ENCODE data around the gene LYL1. TPM values are rescaled to one million over a fixed set of nuclear protein-coding genes. Genes with fewer than 3 reads are reported as not detected.

The LYL1 gene
- total RNA-seq, 2 experiments from 2014 or later: 66.8 to 72.5 TPM

GRCh38 chr19:13055213-13056051 is 47.2 kb downstream of the LYL1 start:
- CTCF ChIA-PET (ENCODE audit: unreplicated experiment): interaction anchor here (0.6 kb wide), 1 partner anchor 352 kb away, joined by 3 read pairs; no protein-coding TSS in a partner anchor
- TF ChIP-seq CTCF (conservative IDR thresholded peaks at IDR 0.05; ENCODE audit: low read length) (no peak), EZH2phosphoT487 (IDR thresholded peaks at IDR 0.05; ENCODE audit: borderline replicate concordance, low read depth, low read length) (no peak)
- no peak overlapping the region for H2AFZ ChIP-seq (ENCODE audit: low read length)

GRCh38 chr19:13054626-13055212 is 47.9 kb downstream of the LYL1 start:
- no peaks in the 10 kb centered on the region for H3K9me2 ChIP-seq (ENCODE audit: insufficient read depth, low read length)
- no peaks in the 10 kb centered on the region for H3K79me2 ChIP-seq (ENCODE audit: insufficient read depth, low read depth, low read length)
- no peak overlapping the region for H3K27ac ChIP-seq (ENCODE audit: low read depth, low read length, poor library complexity, severe bottlenecking)
- BruUV-seq (replicated peaks): no TSS peak
- H3K4me1 ChIP-seq (ENCODE audit: insufficient read depth, low read length, poor library complexity, severe bottlenecking): no peaks in the 10 kb centered on the region
- intact Hi-C loops (cut with micrococcal nuclease; ENCODE audit: unreplicated experiment): no loop called here
- no peak overlapping the region for H3K4me3 ChIP-seq (ENCODE audit: low read depth, low read length, poor library complexity, severe bottlenecking)
- DNase-seq (ENCODE audit: low spot score): no peak
- TF ChIP-seq CTCF (conservative IDR thresholded peaks at IDR 0.05; ENCODE audit: low read length) (no peak), EZH2phosphoT487 (IDR thresholded peaks at IDR 0.05; ENCODE audit: borderline replicate concordance, low read depth, low read length) (no peak)
- H4K20me1 ChIP-seq (ENCODE audit: insufficient read depth, low read length): no peaks in the 10 kb centered on the region
- ChIA-PET CTCF (ENCODE audit: unreplicated experiment) (interaction anchor here (0.6 kb wide), 1 partner anchor 351 kb away, joined by 3 read pairs; no protein-coding TSS in a partner anchor), POLR2A (interaction anchor here (0.5 kb wide), 1 partner anchor 1999 kb away, joined by 4 read pairs; no protein-coding TSS in a partner anchor)
- H3K9me3 ChIP-seq (ENCODE audit: low read length): no peaks in the 10 kb centered on the region
- no peak overlapping the region for H3K4me2 ChIP-seq (ENCODE audit: low read length)
- no peaks in the 10 kb centered on the region for H3K36me3 ChIP-seq (ENCODE audit: insufficient read depth, low read length)
- H2AFZ ChIP-seq (ENCODE audit: low read length): no peak overlapping the region

More at GRCh38 chr19:13055213-13056051, 47.2 kb downstream of the LYL1 start:
- no peak for DNase-seq (ENCODE audit: low spot score)
- Histone ChIP-seq H3K4me3 (ENCODE audit: low read depth, low read length, poor library complexity, severe bottlenecking) (no peak overlapping the region), H4K20me1 (ENCODE audit: insufficient read depth, low read length) (no peaks in the 10 kb centered on the region), H3K9me3 (ENCODE audit: low read length) (no peaks in the 10 kb centered on the region), H3K4me1 (ENCODE audit: insufficient read depth, low read length, poor library complexity, severe bottlenecking) (peaks cover under 1% of the 10 kb centered on the region), H3K79me2 (ENCODE audit: insufficient read depth, low read depth, low read length) (no peaks in the 10 kb centered on the region), H3K9me2 (ENCODE audit: insufficient read depth, low read length) (no peaks in the 10 kb centered on the region), H3K27ac (ENCODE audit: low read depth, low read length, poor library complexity, severe bottlenecking) (no peak overlapping the region), H3K36me3 (ENCODE audit: insufficient read depth, low read length) (no peaks in the 10 kb centered on the region), H3K4me2 (ENCODE audit: low read length) (no peak overlapping the region)
- no TSS peak for BruUV-seq (replicated peaks)
- intact Hi-C loops (cut with micrococcal nuclease; ENCODE audit: unreplicated experiment): no loop called here
- POLR2A ChIA-PET: no interaction called here
